Measurements from ENCODE around the gene DENND1C.
"Not testable (repeated sequence)": the region's sequence is repeated elsewhere in the genome, so short reads cannot be mapped to it uniquely, and the experiment has no call there.

Gene DENND1C

GRCh38 chr19:6451583-6452222, 29.9 kb downstream of the DENND1C start:
- no peak for DNase-seq

GRCh38 chr19:6450166-6450565, 31.4 kb downstream of the DENND1C start:
- DNase-seq: no peak

GRCh38 chr19:6448045-6448444, 33.5 kb downstream of the DENND1C start:
- DNase-seq: no peak

DNA sequence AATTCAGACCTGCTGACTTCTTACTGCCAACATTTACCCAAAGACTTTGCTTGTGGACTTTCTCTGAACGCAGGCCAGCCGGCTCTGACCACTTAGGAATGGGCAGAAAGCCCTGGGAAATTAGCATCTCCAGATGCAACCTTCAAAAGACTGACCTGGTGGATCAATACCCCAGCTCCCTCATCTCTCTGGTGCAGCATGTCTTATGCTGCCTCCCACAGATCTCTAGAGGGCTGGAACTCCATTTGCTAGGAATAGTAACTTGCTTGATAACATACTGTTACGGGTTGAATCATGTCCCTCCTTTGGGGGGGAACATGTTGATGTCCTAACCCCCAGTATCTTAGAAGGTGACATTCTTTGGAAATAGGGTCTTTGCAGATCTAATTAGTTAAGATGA, 35.1 kb downstream of the DENND1C start:
- DNase-seq: no peak

GRCh38 chr19:6443986-6444385, 37.6 kb downstream of the DENND1C start:
- no peak for DNase-seq

GRCh38 chr19:6442087-6442688, 39.4 kb downstream of the DENND1C start:
- DNase-seq: no peak

- DNase-seq: no peak
These were observed 40.7 kb downstream of the DENND1C start for GRCh38 chr19:6440905-6441304.

GRCh38 chr19:6439743-6440142, 41.8 kb downstream of the DENND1C start:
- no peak for DNase-seq

DNA sequence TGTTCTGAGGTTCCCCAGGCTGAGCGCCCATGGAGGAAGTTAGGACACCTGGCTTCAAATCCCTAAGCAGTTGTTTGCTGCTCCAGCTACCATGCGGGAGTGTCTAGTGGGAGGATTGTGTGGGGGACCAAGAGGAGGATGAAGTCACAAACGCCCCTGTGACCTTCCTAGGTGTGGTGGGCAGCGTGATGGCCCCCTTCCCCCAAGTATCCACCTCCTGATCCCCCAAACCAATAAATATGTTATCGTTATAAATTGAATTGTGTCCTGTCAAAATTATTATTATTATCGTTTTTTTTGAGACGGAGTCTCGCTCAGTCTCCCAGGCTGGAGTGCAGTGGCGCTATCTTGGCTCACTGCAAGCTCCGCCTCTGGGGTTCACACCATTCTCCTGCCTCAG, 47.9 kb downstream of the DENND1C start, which contains the start of gene SLC25A41:
Gene SLC25A41, minus strand, starts transcription at position 101 of the 400 bp plus-strand sequence. Its CDS starts 70 bp downstream, at position 31.
- no peak for DNase-seq

- no peak for DNase-seq
These were observed 48.4 kb downstream of the DENND1C start for GRCh38 chr19:6433165-6433564.

- DNase-seq: no peak
These were observed 49.7 kb downstream of the DENND1C start for GRCh38 chr19:6431891-6432290.

- no peak for DNase-seq
These were observed 52.0 kb downstream of the DENND1C start for GRCh38 chr19:6429419-6430221.

- DNase-seq: not testable (repeated sequence)
These were observed 52.7 kb downstream of the DENND1C start for GRCh38 chr19:6428692-6429418.

GRCh38 chr19:6427131-6427530, 54.5 kb downstream of the DENND1C start:
- DNase-seq: no peak

- no peak for DNase-seq
These were observed 55.6 kb downstream of the DENND1C start for GRCh38 chr19:6425732-6426620.

DNA sequence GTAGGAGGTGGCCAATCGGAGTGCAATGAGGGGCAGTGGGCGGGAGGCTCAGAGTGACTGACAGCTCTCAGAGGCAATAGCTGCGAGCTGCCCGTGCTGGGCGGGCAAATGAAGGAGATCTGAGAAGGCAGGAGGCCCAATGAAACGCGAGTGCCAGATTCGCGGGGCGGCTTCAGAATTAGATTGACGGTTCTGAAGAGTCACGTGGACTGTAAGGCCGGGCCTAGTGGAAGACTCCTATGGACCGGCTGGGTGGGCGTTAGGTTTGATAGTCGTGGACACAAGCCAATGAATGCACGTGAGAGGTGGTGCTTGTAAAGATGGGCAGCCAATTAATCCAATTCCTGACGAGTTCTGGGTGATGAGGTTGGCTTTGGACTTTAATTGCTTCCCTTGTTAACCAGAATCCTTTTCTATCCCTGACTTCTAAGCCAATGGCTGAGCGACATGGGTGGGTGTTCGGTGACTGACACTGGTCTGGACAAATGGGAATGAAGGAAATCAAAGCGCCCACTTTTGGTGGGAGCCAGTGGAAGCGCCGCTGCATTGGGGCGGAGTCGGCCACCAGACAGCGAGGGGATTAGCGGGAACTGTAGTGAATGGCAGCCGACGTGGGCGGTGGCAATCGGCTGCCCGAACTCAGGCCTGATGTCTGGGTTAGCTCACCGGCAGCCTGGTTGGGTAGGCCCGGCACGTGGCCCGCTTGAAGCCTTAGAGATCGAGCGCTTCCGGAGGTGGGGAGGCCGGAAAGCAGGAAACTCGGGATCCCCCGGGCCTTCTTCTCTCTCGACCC, 56.5 kb downstream of the DENND1C start:
- peak; percentile 100 for DNase-seq

DNA sequence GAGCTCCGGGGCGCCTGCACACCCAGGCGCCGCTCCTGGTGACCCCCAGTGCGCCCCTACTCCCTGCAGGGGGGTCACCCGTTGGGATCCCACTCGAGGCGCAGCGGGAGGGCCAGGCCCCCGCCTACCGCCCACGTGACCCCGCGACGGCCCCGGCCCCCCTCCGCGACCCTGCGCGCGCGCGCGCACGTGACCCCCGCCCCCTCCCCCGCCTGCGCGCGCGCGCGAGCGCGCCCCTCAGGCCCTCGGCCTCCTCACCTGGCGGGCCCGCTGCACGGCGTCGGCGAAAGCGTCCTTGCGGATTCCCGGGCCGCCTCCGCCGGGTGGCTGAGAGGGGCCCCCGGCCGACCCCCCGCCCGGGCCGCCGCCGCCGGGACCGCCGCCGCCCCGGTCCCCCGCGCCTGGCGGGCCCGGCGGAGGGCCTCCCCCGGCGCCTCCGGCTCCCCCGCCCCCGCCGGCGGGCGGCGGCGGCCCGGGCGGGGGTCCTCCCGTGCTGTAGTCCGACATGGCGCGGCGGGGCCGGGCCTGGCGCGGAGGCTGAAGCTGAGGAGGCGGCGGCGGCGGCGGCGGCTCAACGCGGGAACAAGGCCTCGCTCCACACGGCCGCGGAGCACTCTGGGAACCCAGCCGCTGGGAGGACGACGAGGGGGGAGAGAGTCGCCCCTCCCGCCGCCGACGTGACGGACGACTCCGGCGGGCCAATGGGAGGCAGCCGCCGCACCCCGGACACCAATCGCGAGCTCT, 57.2 kb downstream of the DENND1C start, which contains the start of gene KHSRP:
Gene KHSRP, minus strand, starts transcription at position 617 of the 744 bp plus-strand sequence. Its CDS starts 110 bp downstream, at position 507.
- no peak for DNase-seq

GRCh38 chr19:6423499-6424194, 57.9 kb downstream of the DENND1C start:
- DNase-seq: peak; percentile 27 to 67
